HG02642 (cell line): ENCODE measurements around the gene KRT6C.

ENCODE experiments used
- ATAC-seq: cut with Tn5 transposase; IDR thresholded peaks from one replicate; pipeline ENCODE4 v1.9.1; 2021; ENCODE audit warnings: mild to moderate bottlenecking; ENCODE audit not compliant: unreplicated experiment, poor library complexity

KRT6C gene

DNA sequence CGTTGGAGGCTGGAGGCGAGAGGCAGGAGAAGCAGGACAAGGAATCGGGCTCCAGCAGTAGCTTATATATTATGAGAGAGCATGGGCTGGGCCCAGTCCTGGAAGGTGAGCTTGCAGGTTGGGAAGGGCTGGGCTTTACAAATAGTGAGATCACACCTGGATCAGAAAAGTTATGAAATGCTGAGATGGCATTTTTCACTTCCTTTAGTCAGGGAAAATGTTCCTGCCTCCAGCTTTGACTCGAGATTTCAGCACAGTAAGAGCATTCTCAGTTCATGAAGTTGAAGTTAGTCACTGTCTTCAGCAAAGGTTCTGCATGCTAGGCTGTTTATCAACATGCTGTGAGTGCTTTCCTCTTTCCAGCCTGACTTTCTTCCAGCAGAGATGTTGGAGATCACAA is at the start of gene KRT6C:
KRT6C (minus strand) TSS at position 38 of the 400 bp plus-strand sequence. CDS start 68 bp downstream, outside the sequence.
- ATAC-seq = no peak

DNA sequence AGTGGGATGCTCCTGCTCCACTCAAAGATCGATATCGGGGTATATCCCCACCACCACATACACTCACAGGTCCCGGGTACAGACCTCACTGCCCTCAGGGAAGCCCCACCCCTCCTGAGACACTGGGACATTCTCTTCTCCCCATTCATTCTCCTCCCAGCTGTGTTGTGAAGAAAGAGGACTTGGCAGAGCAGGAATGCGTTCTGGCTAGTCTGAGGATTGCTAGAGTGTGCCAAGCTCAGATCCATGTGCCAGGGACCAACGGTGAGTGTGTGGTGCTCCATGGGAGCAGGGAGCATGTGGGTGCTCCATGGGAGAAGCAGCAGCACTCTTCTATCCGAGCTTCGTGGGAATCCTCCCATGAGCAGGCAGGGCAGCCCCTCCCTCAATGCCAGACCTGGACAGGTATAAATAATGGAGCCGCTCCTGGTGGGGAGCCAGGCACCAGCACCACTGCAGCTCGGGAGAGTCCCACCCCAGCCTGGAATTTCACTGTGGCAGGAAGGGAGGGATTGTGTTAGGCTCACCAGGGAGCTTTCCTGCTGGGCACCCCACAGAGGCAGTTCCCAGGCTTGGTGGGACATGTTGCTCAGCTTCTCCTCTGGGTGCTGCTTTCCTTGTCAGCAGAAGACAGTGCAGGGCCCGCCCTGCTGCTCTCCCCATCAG is 48.9 kb upstream of the KRT6C start:
- no peak for ATAC-seq

DNA sequence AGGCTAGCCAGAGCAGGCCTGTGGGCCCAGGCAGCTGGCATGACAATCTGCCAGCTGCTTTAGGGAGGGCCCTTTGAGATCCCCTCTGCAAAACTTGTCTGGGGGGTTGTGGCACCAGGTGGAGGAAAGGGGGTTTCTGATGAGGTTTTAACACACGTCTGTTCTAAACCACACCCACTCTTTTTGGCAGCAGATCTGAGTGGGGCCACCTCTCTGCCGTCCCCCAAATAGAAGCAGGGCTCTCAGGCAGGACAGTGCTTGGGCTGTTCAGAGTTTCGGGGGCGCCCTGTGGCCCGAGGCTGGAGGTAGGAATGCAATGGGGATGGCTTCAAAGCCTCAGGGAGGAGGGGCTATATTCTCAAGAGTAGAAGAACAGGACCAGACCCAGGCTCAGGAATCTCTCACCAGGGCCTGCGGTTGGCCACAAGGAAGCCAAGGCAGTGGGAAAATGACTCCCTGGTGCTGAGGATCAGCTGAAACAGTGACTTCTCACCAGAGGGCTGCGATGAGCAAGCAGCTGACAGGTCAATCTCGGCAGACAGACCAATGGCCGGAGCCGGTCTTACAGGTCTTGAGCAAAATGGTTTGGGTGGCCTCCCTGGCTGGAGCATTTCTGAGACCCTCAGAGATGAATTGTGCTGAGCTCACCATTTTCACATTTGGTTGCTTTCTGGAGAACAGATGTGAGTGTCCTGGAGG is 48.1 kb upstream of the KRT6C start:
- ATAC-seq = no peak

DNA sequence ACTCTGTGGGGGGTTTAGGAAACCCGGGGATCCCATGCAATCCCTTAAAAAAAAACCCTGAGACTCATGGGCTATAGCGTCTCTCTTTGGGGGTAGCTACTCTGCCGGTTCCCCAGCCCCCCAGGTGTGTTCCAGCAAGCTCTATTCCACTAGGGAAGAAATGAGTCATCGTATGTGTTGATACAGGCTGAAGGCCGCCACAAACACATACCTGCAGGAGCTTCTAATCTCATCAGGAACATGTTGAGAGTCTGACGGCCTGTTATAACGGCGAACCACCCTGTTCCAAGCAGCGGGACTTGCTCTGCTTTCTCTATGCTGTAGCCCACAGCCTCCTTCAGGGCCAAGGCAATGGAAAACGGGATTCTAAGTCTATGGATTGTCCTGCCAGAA is 47.6 kb upstream of the KRT6C start:
- no peak for ATAC-seq

DNA sequence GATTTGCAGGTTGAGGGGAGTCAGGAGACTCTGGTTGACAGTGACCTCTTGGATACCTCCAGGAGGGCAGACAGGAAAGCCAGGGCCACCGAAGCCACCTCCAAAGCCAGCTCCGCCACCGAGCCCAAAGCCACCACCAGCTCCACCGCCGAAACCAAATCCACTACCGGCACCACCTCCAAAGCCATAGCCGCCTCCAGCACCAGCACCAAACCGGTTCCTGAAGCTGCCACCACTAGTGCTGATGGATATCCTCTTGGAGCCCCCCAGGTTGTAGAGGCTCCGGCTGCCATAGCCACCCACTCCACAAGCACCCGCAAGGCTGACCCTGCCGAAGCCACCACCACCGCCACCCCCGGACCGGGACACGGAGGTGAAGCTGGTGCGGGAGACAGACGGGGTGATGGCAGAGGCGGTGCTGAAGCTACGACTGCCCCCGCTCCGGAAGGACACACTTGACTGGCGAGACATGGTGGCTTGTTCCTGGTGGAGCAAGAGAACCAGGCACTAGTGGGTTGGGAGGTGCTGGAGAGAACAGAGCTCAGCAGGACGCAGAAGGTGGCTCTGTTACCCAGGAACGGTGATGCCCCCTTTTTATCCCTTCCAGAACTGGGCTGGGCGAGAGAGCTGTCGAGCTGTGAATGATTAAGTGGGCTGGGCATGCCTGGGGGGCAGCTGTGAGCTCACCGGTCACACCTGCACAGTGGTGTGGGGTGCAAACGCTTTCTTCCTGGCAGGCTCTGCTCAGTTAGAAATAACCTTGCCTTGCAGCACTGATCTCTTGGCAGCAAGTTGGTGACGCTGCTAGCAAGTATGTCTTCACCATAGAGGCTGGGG is 46.4 kb upstream of the KRT6C start, which contains the start of gene KRT5:
KRT5 (minus strand) TSS at position 569 of the 837 bp plus-strand sequence; CDS start at position 471, 98 bp downstream.
- ATAC-seq = no peak

DNA sequence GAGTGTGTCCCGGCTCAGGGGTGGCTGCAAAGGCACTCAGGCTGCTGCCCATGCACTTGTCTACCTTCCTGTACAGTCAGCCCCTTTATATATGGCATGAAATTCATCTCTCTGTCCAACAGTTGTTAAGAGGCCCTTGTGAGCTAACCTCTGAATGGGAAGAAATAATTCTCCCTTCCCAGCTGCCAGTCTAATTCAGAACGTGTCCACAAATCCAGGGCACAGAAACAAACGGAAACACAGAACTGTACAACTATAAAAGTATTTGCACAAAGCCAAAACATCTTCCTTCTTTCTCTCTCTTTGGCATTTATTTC is 45.7 kb upstream of the KRT6C start:
- no peak for ATAC-seq

DNA sequence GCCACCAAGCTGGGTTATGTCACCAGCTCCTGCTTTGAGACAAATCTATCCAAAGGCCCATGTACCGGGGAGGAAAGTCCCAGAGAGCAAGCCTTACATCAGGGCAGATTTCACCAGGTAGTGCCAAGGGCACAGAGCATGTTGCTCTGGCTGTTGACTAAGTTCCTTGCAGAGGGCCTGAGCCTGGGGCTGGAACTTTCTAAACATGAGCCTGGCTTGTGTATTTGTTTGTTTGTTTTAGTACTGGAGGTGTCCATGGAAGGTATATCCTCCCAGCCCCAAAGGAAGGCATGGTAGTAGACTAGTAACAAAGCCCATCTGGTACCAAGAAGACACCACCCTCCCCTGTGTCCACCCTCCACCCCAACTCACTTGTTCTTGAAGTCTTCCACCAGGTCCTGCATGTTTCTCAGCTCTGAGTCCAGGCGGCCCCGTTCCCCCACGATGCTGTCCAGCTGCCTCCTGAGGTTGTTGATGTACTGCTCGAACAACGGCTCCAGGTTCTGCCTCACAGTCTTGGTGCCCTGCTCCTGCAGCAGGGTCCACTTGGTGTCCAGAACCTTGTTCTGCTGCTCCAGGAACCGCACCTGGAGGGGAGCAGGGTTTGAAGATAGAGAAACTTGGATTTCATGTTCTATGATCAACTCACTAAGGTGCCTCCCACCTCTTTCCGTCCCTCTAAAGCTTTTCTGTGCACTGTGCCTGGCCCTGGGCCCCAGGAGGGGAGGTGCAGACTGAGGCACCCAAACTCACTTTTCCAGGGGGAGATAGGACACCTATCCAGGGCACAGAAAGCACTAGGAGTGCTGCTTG is 45.2 kb upstream of the KRT6C start:
- ATAC-seq = no peak

DNA sequence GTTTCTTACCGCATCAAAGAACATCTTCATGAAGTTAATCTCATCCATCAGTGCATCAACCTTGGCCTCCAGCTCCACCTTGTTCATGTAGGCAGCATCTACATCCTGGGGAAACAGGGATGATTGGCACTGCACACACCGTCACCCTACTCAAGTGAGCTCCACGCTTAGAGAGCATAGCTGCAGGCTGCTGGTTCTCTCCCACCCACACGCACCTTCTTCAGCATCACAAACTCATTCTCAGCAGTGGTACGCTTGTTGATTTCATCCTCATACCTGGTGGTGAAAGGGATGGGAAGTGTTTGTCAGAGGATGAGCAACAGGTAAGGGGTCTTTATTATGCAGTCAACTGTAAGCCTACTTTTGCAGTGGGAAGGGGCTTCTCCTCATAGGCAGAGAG is 44.3 kb upstream of the KRT6C start:
- ATAC-seq = no peak

DNA sequence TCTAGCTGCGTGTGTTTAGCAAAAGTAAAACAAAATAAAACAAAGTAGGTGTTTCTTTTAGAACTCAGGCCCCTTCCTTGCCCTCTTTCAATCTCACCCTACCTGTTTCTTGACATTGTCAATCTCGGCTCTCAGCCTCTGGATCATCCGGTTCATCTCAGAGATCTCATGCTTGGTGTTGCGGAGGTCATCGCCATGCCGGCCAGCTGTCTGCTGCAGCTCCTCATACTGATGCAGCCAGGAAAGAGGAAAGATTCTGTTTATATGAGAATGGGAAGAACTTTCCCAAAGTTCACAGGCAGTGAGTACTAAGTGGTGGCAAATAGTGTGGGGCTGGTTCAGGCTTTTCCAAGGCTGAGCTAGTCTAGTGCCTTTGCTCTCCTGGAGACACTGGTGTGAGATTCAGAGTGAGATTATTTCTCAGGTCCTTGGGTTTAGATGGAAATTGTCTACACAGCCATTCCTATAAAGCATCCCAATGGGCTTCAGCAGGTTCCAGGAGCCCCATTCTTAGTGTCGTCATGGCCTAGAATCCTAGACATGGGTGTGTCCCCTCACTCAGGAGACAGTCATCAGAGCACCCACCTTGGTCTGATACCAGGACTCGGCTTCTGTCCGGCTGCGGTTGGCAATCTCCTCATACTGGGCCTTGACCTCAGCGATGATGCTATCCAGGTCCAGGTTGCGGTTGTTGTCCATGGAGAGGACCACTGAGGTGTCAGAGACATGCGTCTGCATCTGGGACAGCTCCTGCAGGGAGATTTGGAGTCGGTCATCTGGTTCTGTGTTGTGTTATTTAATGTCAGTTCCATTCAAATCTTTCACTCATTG is 43.6 kb upstream of the KRT6C start:
- ATAC-seq = no peak

DNA sequence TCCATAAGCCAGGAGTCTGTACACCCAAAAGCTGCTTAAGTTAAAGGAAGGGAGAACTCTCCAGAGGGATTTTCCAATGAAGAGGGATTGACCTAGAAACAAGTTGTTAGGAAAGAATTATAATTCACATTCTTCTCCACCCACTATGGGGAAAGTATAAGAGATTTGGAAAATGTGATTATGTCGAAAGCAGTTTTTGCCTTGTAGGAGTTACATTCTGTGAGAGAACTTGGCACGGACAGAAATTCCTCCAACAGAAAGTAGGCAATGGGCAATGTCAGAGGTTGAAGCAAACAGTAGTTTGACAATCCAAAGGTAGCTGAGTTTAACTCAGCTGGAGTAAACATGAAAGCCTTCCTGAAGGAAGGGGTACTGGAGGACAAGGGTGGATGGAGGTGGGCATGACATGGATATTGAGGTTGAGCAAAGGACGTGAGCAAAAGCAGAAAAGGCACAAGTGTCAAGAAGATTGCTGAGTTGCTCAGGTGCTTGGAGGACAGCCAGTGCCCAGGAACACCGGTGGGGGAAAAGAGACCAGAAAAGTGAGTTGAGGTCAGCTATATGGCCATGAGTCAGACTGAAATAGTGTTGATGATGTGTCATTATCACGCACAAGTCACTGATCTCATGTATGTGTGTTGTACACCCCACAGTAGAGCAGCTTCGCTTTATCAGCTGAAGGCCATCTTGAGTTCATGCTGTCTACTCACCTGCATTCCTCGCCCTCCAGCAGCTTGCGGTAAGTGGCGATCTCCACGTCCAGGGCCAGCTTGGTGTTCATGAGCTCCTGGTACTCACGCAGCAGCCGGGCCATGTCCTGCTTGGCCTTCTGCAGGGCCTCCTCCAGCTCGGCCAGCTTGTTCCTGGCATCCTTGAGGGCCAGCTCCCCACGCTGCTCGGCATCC is 42.6 kb upstream of the KRT6C start:
- no peak for ATAC-seq

DNA sequence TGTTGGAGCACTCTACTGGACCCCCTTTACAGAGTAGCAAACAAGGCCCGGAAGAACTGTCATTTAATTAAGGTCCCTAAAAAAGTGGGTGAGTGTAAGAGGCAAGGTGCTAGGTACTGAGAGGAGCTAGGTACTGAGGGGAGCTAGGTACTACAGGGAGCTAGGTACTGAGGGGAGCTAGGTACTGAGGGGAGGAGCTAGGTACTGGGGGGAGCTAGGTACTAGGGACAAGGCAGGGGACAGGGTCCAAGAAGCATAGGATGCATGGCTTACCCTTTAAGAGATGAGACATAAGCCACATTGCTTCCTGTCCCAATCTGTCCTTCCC is 41.7 kb upstream of the KRT6C start:
- no peak for ATAC-seq

DNA sequence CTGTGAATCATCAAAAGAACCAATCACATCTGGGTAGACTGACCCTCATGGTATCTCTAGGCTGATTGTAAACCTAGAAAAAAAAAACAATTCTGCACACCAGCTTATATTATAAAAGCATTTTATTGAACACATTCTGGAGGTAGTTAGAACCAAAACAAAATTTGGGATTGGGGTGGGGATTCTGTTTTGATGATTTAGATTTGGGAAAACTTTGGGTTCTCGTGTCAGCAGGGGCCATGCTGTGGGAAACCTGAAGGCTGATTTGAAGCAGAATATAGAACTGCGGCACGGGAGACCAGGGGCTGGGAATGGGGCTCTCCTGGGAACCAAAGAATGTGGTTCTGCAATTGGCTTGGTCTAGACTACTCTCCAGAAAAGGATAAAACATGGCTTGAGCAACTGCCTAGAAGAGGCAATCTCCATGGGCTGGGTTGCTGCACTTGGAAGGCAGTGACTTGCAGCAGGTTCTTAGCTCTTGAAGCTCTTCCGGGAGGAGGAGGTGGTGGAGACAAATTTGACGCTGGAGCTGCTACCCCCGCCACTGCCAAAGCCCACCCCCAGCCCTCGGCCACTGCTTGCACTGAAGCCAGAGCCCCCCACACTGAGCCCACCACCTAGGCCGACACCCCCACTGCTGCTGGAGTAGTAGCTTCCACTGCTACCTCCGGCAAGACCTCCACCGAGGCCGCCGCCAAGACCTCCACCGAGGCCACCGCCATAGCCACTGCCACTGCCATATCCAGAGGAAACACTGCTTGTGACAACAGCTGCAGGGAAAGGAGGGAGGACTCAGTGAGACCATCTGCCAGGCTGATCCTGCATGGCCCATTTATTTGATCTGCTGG is 41.1 kb upstream of the KRT6C start:
- no peak for ATAC-seq

DNA sequence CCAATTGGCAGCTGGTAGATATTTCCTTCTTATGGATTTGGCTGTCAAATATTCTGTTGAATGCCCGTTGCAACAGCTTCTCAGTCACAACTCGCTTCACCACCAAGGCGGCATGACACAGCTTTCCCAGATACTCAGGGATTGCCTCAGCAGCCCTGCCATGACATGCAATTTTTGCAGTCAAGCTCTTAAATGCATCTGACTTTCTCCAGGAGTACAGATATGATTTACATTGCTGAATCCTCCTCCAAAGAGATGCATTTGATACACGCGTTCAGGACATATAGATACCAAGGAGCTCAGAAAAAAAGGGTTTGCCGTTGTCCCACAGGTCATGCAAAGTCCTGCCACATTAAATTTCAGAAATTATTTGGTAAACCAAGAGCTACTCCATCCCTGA is 40.1 kb upstream of the KRT6C start:
- ATAC-seq = no peak

DNA sequence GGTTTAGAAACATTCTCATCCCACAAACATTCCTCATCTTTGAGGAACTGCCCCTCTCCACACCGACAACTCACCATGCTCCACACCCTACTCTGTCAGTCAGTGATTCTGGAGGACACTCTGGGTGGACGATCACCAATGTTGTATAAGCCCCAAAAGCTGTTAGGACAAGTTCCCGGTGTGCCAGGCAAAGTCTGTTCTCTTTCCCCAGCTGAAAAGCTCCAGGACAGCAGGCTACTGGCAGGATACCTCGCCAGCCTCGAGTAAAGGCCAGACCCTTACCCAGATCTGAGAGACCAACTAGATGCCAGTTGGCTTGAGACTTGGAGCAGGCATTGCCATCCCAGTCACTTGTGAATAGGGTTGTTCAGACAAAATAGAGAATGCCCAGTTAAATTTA is 34.6 kb upstream of the KRT6C start:
- ATAC-seq = no peak

DNA sequence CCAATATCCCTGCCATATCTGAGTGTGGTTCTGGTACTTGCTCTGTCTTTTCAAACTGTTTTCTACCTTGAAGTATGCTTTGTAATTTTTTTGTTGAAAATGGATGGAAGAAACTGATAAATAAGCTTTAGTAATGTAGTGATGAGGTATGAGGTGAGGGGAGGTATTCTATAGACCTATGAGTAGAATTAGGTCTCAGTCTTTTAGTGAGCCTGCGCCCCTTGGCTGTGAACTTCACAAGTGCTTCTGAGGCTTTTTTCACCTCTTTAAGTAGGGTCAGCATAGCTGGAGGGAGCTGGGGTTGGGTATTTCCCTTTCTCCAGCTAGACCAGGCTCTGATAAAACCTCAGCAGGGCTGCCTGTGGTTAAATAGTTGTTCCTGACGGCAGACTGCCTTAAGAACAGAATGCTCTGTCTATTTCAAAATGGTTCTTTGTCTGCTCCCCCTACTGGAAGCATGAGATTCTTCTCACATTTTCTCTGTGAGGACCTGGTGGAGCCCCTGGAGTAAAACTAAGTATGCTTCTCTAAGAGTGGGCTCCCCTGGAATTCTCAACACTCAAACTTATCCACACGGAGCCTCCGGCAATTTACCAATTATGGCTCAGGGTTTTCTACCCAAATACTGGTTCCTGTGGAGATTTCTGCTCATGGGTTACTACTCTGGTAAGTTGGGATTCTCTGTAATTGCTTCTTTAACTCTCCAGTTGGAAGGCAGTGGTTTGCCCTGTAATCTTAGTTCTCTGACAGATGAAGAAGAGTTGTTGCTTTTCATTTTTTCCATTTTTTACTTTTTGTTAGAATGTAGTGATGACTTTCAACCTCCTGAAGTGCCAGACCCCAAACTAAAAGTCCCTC is 33.5 kb upstream of the KRT6C start:
- ATAC-seq = no peak

DNA sequence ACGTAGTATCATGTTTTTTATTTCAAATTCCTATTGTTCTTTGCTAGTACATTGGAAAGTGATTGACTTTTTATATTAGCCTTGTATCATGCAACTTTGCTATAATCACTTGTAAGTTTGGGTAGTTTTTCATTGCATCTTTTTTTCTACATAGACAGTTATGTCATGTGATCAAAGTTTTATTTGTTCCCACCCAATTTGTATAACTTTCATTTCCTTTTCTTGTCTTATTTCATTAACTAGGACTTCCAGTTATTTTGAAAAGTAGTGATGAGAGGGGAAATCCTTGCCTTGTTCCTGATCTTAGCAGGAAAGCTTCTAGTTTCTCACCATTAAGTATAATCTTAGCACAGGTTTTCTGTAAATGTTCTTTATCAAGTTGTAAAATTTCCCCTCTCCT is 29.3 kb upstream of the KRT6C start:
- ATAC-seq = no peak

DNA sequence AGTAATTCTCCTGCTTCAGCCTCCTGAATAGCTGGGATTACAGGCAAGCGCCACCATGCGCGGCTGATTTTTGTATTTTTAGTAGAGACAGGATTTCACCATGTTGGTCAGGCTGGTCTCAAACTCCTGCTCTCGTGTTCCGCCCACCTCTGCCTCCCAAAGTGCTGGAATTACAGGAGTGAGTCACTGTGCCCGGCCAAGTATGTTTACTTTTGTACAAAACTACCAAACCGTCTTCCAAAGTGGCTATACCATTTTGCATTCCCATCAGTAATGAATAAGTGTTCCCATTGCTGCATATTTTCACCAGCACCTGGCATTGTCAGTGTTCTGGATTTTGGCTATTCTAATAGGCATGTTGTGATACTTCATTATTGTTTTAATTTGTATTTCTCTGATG is 27.9 kb upstream of the KRT6C start:
- ATAC-seq = no peak
